Endothelial cell of umbilical vein (primary cell): ENCODE measurements around the gene SLC43A1.

Experiments used
- EZH2 ChIP-seq: IDR thresholded peaks from 2 replicates; pipeline ENCODE4 v1.6.1; 2012; ENCODE audit warnings: borderline replicate concordance, low read depth, mild to moderate bottlenecking, moderate library complexity, low read length, inconsistent platforms; ENCODE audit not compliant: severe bottlenecking
- FOS ChIP-seq: IDR thresholded peaks from 2 replicates; pipeline ENCODE4 v1.6.1; 2011; ENCODE audit warnings: mild to moderate bottlenecking, low read length, moderate library complexity, borderline replicate concordance; ENCODE audit not compliant: insufficient read depth
- POLR2A ChIP-seq: IDR thresholded peaks from 2 replicates; pipeline ENCODE4 v1.6.1; 2012; ENCODE audit warnings: low read depth, mild to moderate bottlenecking, control low read depth, low read length
- POLR2AphosphoS5 ChIP-seq: IDR thresholded peaks from 2 replicates; pipeline ENCODE4 v1.6.1; 2012; ENCODE audit warnings: low read depth, mild to moderate bottlenecking, control low read depth, low read length, moderate library complexity; ENCODE audit not compliant: insufficient read depth
- TF ChIP-seq, protein P1 (sequence below), 2 donors: IDR thresholded peaks; 1 replicate in 1 of 2; 2 replicates in 1 of 2; pipeline ENCODE4 v1.5.1; 2011; ENCODE audit warnings: low read length in 2 of 2, mild to moderate bottlenecking in 2 of 2, moderate library complexity in 2 of 2, control low read depth in 1 of 2, inconsistent platforms in 1 of 2, low read depth in 1 of 2; ENCODE audit not compliant: insufficient read depth in 1 of 2; ENCODE audit errors: extremely low read depth in 1 of 2
- TF ChIP-seq, protein P2 (sequence below): IDR thresholded peaks from 2 replicates; pipeline ENCODE4 v1.6.1; 2011; ENCODE audit not compliant: insufficient read depth, insufficient read length

DNA sequence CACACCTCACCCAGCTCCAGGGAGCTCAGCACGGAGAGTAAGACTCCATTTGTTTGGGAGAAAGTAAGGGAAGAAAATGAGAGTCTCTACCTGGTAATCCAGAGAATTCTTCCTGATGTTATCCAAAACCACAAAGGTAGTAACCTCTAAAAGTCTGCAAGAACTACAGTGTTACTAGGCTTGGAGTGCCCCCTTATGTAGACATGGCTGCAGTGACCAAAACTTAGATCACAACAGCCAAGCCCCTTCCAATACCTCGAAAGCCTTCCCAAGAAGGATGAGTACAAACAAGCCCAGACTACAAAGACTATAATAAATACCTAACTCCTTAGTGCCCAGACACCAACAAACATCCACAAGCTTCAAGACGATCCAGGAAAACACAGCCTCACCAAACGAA, 47.1 kb upstream of the SLC43A1 start:
- TF ChIP-seq, protein P1, sequence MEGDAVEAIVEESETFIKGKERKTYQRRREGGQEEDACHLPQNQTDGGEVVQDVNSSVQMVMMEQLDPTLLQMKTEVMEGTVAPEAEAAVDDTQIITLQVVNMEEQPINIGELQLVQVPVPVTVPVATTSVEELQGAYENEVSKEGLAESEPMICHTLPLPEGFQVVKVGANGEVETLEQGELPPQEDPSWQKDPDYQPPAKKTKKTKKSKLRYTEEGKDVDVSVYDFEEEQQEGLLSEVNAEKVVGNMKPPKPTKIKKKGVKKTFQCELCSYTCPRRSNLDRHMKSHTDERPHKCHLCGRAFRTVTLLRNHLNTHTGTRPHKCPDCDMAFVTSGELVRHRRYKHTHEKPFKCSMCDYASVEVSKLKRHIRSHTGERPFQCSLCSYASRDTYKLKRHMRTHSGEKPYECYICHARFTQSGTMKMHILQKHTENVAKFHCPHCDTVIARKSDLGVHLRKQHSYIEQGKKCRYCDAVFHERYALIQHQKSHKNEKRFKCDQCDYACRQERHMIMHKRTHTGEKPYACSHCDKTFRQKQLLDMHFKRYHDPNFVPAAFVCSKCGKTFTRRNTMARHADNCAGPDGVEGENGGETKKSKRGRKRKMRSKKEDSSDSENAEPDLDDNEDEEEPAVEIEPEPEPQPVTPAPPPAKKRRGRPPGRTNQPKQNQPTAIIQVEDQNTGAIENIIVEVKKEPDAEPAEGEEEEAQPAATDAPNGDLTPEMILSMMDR (IDR thresholded peaks at IDR 0.05; ENCODE audit: extremely low read depth in 1 of 2, insufficient read depth in 1 of 2, low read depth in 1 of 2, low read length in 2 of 2): no peak
- no peak for TF ChIP-seq EZH2
- no peak for TF ChIP-seq POLR2AphosphoS5
- TF ChIP-seq POLR2A: no peak
- TF ChIP-seq FOS: no peak
- TF ChIP-seq, protein P2, sequence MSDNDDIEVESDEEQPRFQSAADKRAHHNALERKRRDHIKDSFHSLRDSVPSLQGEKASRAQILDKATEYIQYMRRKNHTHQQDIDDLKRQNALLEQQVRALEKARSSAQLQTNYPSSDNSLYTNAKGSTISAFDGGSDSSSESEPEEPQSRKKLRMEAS: no peak
